Activated gamma-delta T cell treated with Interleukin-2 at 50 U/mL for 16 hours (primary cell): ENCODE data around the gene GPX7.
"Not testable (repeated sequence)": the region's sequence is repeated elsewhere in the genome, so short reads cannot be mapped to it uniquely, and the experiment has no call there.

Experiments
- DNase-seq: peaks from one replicate; pipeline ENCODE4 v3.0.0-alpha.2; 2020

GPX7 gene

GRCh38 chr1:52601991-52602855 lies at the start of gene GPX7:
GPX7 (plus strand) TSS chr1:52602371; CDS start chr1:52602410, 39 bp downstream.
- peak; percentile 59 for DNase-seq

- DNase-seq: peak; percentile 67
Observed at GRCh38 chr1:52552505-52553361, 49.4 kb upstream of the GPX7 start, which contains the start of gene TUT4. TUT4 (minus strand) TSS chr1:52553092; CDS start chr1:52526280, 26,812 bp downstream.

GRCh38 chr1:52553362-52554266 lies 48.6 kb upstream of the GPX7 start:
- peak; percentile 90 for DNase-seq

- no peak for DNase-seq
Observed at GRCh38 chr1:52554267-52554640, 47.9 kb upstream of the GPX7 start.

- no peak for DNase-seq
Observed at GRCh38 chr1:52554756-52555155, 47.4 kb upstream of the GPX7 start.

GRCh38 chr1:52556641-52557360 lies 45.4 kb upstream of the GPX7 start:
- no peak for DNase-seq

GRCh38 chr1:52558941-52559340 lies 43.2 kb upstream of the GPX7 start:
- DNase-seq: no peak

- no peak for DNase-seq
Observed at GRCh38 chr1:52559875-52560274, 42.3 kb upstream of the GPX7 start.

GRCh38 chr1:52562766-52563165 lies 39.4 kb upstream of the GPX7 start:
- DNase-seq: no peak

GRCh38 chr1:52567943-52568342 lies 34.2 kb upstream of the GPX7 start:
- no peak for DNase-seq

GRCh38 chr1:52569449-52570210 lies 32.5 kb upstream of the GPX7 start:
- no peak for DNase-seq

GRCh38 chr1:52571783-52572182 lies 30.4 kb upstream of the GPX7 start:
- DNase-seq: no peak

GRCh38 chr1:52572387-52572786 lies 29.8 kb upstream of the GPX7 start:
- no peak for DNase-seq

- no peak for DNase-seq
Observed at GRCh38 chr1:52574594-52574993, 27.6 kb upstream of the GPX7 start.

- DNase-seq: no peak
Observed at GRCh38 chr1:52576074-52576473, 26.1 kb upstream of the GPX7 start.

- not testable (repeated sequence) for DNase-seq
Observed at GRCh38 chr1:52578066-52578465, 24.1 kb upstream of the GPX7 start.

GRCh38 chr1:52579415-52579814 lies 22.8 kb upstream of the GPX7 start:
- no peak for DNase-seq

- DNase-seq: no peak
Observed at GRCh38 chr1:52580283-52580682, 21.9 kb upstream of the GPX7 start.

GRCh38 chr1:52582116-52582696 lies 20.0 kb upstream of the GPX7 start:
- no peak for DNase-seq

GRCh38 chr1:52585474-52585873 lies 16.7 kb upstream of the GPX7 start:
- DNase-seq: no peak

GRCh38 chr1:52588027-52588426 lies 14.1 kb upstream of the GPX7 start:
- no peak for DNase-seq
